WTC11 (cell line): Measurements from ENCODE around the gene CFAP161.

Experiments used
- CREB1 ChIP-seq: sonication (generic); formaldehyde crosslinking; IDR thresholded peaks from 2 replicates; pipeline ENCODE4 v1.8.0; 2023; ENCODE audit warnings: mild to moderate bottlenecking, missing genetic modification reagents
- CTCF ChIP-seq: fragments of 200-600 bp; IDR thresholded peaks from 2 replicates; pipeline ENCODE4 v1.8.0; 2022; ENCODE audit warnings: antibody characterized with exemption
- KAT7 ChIP-seq: sonication (generic); formaldehyde crosslinking; IDR thresholded peaks from 2 replicates; pipeline ENCODE4 v1.8.1; 2023; ENCODE audit warnings: missing genetic modification reagents, mild to moderate bottlenecking, borderline replicate concordance
- SP1 ChIP-seq: sonication (generic); formaldehyde crosslinking; conservative IDR thresholded peaks from 2 replicates; pipeline ENCODE4 v1.8.1; 2022; ENCODE audit warnings: missing genetic modification reagents
- TCF7 ChIP-seq: sonication (generic); formaldehyde crosslinking; IDR thresholded peaks from 2 replicates; pipeline ENCODE4 v1.8.0; 2022; ENCODE audit warnings: mild to moderate bottlenecking, low read depth, missing genetic modification reagents, moderate library complexity
- TEAD1 ChIP-seq: sonication (generic); formaldehyde crosslinking; IDR thresholded peaks from 2 replicates; pipeline ENCODE4 v1.8.0; 2022; ENCODE audit warnings: mild to moderate bottlenecking, missing genetic modification reagents
- USF2 ChIP-seq: sonication (generic); formaldehyde crosslinking; IDR thresholded peaks from 2 replicates; pipeline ENCODE4 v1.8.1; 2023; ENCODE audit warnings: mild to moderate bottlenecking, missing genetic modification reagents, moderate library complexity
- TF ChIP-seq, protein P1 (sequence below): sonication (generic); formaldehyde crosslinking; IDR thresholded peaks from 2 replicates; pipeline ENCODE4 v1.8.1; 2022; ENCODE audit warnings: mild to moderate bottlenecking, missing genetic modification reagents, moderate library complexity, borderline replicate concordance
- TF ChIP-seq, protein P2 (sequence below): sonication (generic); formaldehyde crosslinking; IDR thresholded peaks from 2 replicates; pipeline ENCODE4 v1.8.0; 2022; ENCODE audit warnings: mild to moderate bottlenecking, missing genetic modification reagents

DNA sequence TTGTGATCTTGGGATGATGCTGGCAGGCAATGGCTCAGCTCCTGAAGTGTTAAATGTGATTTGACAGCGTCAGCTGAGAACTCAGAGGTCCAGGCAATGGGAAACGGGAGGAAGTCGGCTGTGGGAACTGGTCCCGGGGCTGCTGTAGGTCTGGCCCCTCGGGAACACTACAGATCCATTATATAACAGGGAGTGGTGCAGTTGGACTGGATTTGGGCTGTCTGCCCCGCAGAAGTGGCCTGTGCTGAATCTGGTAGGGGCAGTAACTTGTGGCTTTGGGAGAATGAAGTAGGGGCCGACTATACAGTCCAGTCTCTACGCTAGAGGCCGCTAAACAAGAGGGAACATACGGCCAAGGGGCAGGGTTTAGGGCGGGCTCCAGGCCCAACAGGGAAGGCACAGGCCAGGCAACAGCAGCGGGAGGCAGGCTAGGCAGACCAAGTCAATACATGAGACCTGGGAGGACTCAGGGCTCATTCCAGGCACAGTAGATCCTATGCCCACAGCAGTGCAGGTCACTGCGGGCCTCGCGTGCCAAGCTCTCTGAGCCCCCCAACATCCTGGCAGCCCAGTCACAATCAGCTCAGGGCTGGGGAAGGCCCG is 42.3 kb downstream of the CFAP161 start:
- TF ChIP-seq TCF7 (CRISPR knock-in tag) (no peak), CTCF (no peak), SP1 (no peak), KAT7 (CRISPR knock-in tag) (no peak), TEAD1 (CRISPR knock-in tag) (no peak), CREB1 (CRISPR knock-in tag) (no peak), USF2 (CRISPR knock-in tag) (no peak)
- TF ChIP-seq, protein P1, sequence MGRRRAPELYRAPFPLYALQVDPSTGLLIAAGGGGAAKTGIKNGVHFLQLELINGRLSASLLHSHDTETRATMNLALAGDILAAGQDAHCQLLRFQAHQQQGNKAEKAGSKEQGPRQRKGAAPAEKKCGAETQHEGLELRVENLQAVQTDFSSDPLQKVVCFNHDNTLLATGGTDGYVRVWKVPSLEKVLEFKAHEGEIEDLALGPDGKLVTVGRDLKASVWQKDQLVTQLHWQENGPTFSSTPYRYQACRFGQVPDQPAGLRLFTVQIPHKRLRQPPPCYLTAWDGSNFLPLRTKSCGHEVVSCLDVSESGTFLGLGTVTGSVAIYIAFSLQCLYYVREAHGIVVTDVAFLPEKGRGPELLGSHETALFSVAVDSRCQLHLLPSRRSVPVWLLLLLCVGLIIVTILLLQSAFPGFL, result no peak
- TF ChIP-seq, protein P2, sequence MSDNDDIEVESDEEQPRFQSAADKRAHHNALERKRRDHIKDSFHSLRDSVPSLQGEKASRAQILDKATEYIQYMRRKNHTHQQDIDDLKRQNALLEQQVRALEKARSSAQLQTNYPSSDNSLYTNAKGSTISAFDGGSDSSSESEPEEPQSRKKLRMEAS (CRISPR knock-in tag), result no peak
